Muscle layer of colon (tissue), 2 donors: ENCODE results near the gene PXDN.

Experiments
- H3K27ac ChIP-seq: one replicate; pipeline ENCODE4 v1.7.0; 2013; ENCODE audit warnings: low read depth, mild to moderate bottlenecking, low read length, moderate library complexity
- H3K27me3 ChIP-seq, 2 donors: one replicate each; pipeline ENCODE4 v1.7.0; 2013; ENCODE audit warnings: low read length in 2 of 2, mild to moderate bottlenecking in 2 of 2; ENCODE audit not compliant: insufficient read depth in 2 of 2, control insufficient read depth in 1 of 2
- H3K36me3 ChIP-seq: one replicate; pipeline ENCODE4 v1.7.0; 2013; ENCODE audit warnings: mild to moderate bottlenecking, low read length; ENCODE audit not compliant: insufficient read depth
- H3K4me1 ChIP-seq: one replicate; pipeline ENCODE4 v1.7.0; 2013; ENCODE audit warnings: mild to moderate bottlenecking, low read length; ENCODE audit not compliant: insufficient read depth
- H3K4me3 ChIP-seq, 2 donors: one replicate each; pipeline ENCODE4 v1.7.0; 2013; ENCODE audit warnings: low read length in 2 of 2, low read depth in 1 of 2, mild to moderate bottlenecking in 1 of 2, moderate library complexity in 1 of 2
- H3K9ac ChIP-seq: one replicate; pipeline ENCODE4 v1.7.0; 2013; ENCODE audit warnings: low read length
- H3K9me3 ChIP-seq: one replicate; pipeline ENCODE4 v1.7.0; 2013; ENCODE audit warnings: mild to moderate bottlenecking, low read length
- donor health status: abdominal sarcoma.
- donor health status: Adenocarcinoma of cecum.

PXDN gene

GRCh38 chr2:1659951-1660565 lies 84.3 kb downstream of the PXDN start:
- Histone ChIP-seq H3K9ac (no peak overlapping the region), H3K9me3 (no peaks in the 10 kb centered on the region), H3K4me1 (no peaks in the 10 kb centered on the region), H3K27me3 (no peaks in the 10 kb centered on the region), H3K4me3 (no peak overlapping the region), H3K27ac (no peak overlapping the region), H3K36me3 (peaks cover 51% of the 10 kb centered on the region)

GRCh38 chr2:1658394-1659151 lies 85.7 kb downstream of the PXDN start:
- Histone ChIP-seq H3K9ac (no peak overlapping the region), H3K4me3 (no peak overlapping the region), H3K27me3 (no peaks in the 10 kb centered on the region), H3K27ac (no peak overlapping the region), H3K4me1 (peaks cover 9% of the 10 kb centered on the region), H3K9me3 (no peaks in the 10 kb centered on the region), H3K36me3 (peaks cover 36% of the 10 kb centered on the region)

GRCh38 chr2:1656961-1657841 lies 87.1 kb downstream of the PXDN start:
- Histone ChIP-seq H3K27ac (no peak overlapping the region), H3K9ac (no peak overlapping the region)

GRCh38 chr2:1656326-1656960 lies 87.9 kb downstream of the PXDN start:
- peaks cover 31% of the 10 kb centered on the region for H3K4me1 ChIP-seq
- peaks cover 23% of the 10 kb centered on the region for H3K36me3 ChIP-seq
- H3K4me3 ChIP-seq = no peak overlapping the region
- no peaks in the 10 kb centered on the region for H3K27me3 ChIP-seq
- H3K9me3 ChIP-seq = no peaks in the 10 kb centered on the region
- no peak overlapping the region for H3K27ac ChIP-seq
- no peak overlapping the region for H3K9ac ChIP-seq

More at GRCh38 chr2:1656961-1657841, 87.1 kb downstream of the PXDN start:
- Histone ChIP-seq H3K4me1 (peaks cover 23% of the 10 kb centered on the region), H3K36me3 (peaks cover 30% of the 10 kb centered on the region), H3K4me3 (no peak overlapping the region), H3K9me3 (no peaks in the 10 kb centered on the region), H3K27me3 (no peaks in the 10 kb centered on the region)

- H3K9me3 ChIP-seq = no peaks in the 10 kb centered on the region
- no peak overlapping the region for H3K4me3 ChIP-seq
- peaks cover 13% of the 10 kb centered on the region for H3K36me3 ChIP-seq
- H3K27me3 ChIP-seq = no peaks in the 10 kb centered on the region
- H3K9ac ChIP-seq = no peak overlapping the region
- H3K4me1 ChIP-seq = peaks cover 40% of the 10 kb centered on the region
- H3K27ac ChIP-seq = no peak overlapping the region
Observed at GRCh38 chr2:1655461-1655860, 88.9 kb downstream of the PXDN start.

GRCh38 chr2:1654696-1655374 lies 89.5 kb downstream of the PXDN start:
- Histone ChIP-seq H3K4me1 (peaks cover 41% of the 10 kb centered on the region), H3K27me3 (no peaks in the 10 kb centered on the region), H3K9me3 (no peaks in the 10 kb centered on the region), H3K4me3 (no peak overlapping the region), H3K9ac (no peak overlapping the region), H3K36me3 (peaks cover 7% of the 10 kb centered on the region), H3K27ac (no peak overlapping the region)

GRCh38 chr2:1653956-1654695 lies 90.2 kb downstream of the PXDN start:
- H3K9me3 ChIP-seq = no peaks in the 10 kb centered on the region
- peak overlapping the region; percentile 91 for H3K27ac ChIP-seq
- no peak overlapping the region for H3K4me3 ChIP-seq
- H3K4me1 ChIP-seq = peaks cover 41% of the 10 kb centered on the region
- H3K27me3 ChIP-seq = no peaks in the 10 kb centered on the region
- peaks cover 9% of the 10 kb centered on the region for H3K36me3 ChIP-seq
- no peak overlapping the region for H3K9ac ChIP-seq

GRCh38 chr2:1652034-1652790 lies 92.1 kb downstream of the PXDN start:
- Histone ChIP-seq H3K27ac (peak overlapping the region; percentile 91), H3K9ac (no peak overlapping the region), H3K36me3 (peaks cover 21% of the 10 kb centered on the region), H3K4me3 (no peak overlapping the region), H3K27me3 (no peaks in the 10 kb centered on the region), H3K4me1 (peaks cover 41% of the 10 kb centered on the region), H3K9me3 (no peaks in the 10 kb centered on the region)

- H3K4me3 ChIP-seq = no peak overlapping the region
- peak overlapping the region; percentile 1 for H3K27ac ChIP-seq
- H3K36me3 ChIP-seq = peaks cover 23% of the 10 kb centered on the region
- H3K9ac ChIP-seq = no peak overlapping the region
- no peaks in the 10 kb centered on the region for H3K9me3 ChIP-seq
- H3K4me1 ChIP-seq = peaks cover 41% of the 10 kb centered on the region
- H3K27me3 ChIP-seq = no peaks in the 10 kb centered on the region
Observed at GRCh38 chr2:1651121-1652033, 92.9 kb downstream of the PXDN start.
